GM12801 (cell line): ENCODE data around the gene ZFP62.

Experiments used
- TF ChIP-seq, protein P1 (sequence below): IDR thresholded peaks from one replicate; pipeline ENCODE4 v1.5.1; 2011; ENCODE audit warnings: control low read depth; ENCODE audit not compliant: insufficient read length; ENCODE audit errors: extremely low read depth

ZFP62 gene

DNA sequence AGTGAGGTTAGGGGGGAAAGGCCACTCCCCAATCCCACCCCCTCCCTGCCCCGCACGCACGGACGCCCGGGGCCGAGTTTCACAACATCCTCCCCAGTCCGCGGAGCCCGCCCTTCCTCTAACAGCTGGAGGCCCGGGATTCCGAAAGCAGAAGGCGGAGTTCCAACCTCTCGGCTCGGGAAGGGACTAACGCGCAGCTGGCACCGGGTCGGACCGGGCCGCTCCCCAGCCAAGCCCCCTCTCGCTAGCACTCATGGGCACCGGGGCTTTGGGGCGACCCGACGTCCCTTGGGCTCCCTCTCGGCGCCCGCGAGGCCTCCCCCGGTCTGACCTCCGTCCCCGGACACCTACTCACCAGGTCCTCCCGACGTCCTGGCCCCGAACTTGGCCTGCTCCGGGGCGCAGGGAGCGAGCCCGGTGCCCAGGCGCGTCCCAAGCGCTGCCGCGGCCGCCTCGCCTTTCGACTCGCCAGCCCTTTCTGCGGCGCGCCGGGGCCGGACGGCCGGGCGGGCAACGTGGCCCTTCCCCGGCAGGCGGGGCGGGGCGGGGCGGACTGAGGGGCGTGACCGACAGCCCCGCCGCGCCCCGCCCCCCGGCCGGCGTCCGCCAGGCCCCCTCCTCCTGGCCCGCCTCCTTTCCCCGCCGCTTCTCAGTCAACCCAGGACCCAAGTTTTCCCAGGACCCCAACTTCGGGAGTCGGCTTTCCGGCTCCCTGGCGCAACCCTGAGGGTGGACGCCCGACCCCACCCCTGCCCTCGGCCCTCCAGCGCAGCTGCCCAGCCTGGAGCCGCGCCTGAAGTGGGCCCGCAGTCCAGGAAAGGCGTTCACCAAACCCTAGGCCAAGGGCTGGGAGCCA, 58.5 kb downstream of the ZFP62 start, which contains the start of gene MGAT1:
MGAT1 (minus strand) TSS at position 482 of the 856 bp plus-strand sequence. CDS start 9,835 bp downstream, outside the sequence.
- TF ChIP-seq, protein P1, sequence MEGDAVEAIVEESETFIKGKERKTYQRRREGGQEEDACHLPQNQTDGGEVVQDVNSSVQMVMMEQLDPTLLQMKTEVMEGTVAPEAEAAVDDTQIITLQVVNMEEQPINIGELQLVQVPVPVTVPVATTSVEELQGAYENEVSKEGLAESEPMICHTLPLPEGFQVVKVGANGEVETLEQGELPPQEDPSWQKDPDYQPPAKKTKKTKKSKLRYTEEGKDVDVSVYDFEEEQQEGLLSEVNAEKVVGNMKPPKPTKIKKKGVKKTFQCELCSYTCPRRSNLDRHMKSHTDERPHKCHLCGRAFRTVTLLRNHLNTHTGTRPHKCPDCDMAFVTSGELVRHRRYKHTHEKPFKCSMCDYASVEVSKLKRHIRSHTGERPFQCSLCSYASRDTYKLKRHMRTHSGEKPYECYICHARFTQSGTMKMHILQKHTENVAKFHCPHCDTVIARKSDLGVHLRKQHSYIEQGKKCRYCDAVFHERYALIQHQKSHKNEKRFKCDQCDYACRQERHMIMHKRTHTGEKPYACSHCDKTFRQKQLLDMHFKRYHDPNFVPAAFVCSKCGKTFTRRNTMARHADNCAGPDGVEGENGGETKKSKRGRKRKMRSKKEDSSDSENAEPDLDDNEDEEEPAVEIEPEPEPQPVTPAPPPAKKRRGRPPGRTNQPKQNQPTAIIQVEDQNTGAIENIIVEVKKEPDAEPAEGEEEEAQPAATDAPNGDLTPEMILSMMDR, result no peak

DNA sequence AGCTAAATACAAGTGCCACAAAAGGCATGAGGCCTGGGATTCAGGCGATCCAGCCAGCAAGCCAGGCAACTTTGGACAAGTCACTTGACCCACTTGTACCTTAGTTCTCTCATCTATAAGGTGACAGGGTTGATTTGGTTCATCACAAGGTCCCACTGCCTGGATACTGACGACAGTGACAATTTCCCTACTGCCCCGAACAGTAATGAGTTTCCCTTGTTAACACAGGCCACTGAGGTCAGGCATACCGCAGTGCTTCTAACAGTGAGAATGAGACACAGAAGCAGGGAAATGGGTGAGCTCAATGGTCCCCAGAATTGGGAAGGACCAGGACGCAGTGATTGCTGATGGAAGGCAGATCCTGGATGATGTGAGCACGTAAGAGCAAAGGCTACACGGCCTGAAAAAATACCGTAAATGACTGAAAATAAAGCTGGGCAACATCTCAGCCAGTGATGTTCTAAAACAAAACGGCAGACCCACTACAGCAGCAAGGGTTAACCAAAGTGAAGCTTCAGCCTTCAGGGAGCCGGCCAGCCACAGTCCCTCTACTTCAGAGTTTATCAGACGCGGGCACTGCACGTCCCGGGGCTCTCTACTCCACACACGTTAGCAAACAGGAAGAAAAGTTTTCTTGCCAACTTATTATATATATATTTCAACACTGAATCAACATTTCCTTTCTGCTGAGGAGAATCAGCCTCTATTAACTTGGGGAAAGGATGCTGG, 59.3 kb downstream of the ZFP62 start:
- TF ChIP-seq, protein P1, result no peak

- TF ChIP-seq, protein P1, result no peak
Observed at GRCh38 chr5:180799902-180800801, 60.9 kb downstream of the ZFP62 start.

DNA sequence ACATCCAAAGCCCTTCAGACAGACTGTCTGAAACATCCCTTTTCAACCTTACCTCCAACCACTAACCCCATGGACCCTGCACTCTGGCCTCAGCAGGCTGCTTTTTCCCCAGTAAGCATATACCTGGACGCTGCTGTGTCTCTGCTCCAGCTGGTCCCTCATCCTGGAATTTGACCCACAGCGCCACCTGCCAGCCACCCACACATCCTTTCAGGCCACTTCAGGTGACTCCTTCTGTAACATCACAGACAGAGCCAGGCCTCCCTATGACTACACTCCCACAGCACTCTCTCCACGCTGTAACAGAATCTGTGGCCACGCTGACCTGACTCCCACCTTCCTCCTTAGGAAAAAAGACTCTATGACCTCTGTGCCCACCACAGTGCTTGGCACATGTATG, 61.9 kb downstream of the ZFP62 start:
- TF ChIP-seq, protein P1, result no peak

DNA sequence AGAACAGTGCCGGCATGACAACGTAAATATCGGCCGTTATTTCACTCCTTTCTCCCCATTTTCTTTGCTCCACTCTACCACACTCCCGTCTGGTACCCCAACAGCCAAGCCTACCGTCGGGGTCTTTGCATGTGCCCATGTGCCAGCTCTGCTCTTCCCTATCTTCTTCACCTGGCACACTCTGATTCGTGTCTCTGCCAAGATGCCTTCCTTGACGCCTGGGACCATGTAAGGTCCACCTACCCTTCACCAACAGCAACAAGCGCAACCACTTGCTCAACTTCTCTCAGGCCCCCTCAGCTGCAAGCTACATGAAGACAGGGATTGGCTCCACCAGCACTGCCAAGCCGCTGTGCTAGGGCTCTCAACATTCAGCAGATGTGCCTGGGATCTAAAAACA, 62.9 kb downstream of the ZFP62 start:
- TF ChIP-seq, protein P1, result no peak
